Calu3 (cell line): ENCODE data around the gene PCDHGC3. TPM values are rescaled to one million over a fixed set of nuclear protein-coding genes. Genes with fewer than 3 reads are reported as not detected.

ENCODE experiments used
- BruUV-seq: library from RNA; stranded (reverse); fragments of 400-500 nt; replicated peaks from 2 replicates; lab custom pipeline; 2021; lab: Mats Ljungman, UMichigan
- CTCF ChIA-PET: fragments of 300-600 bp; sonication (Branson Sonifier 250); formaldehyde crosslinking; loops from one replicate; lab custom pipeline; 2022; ENCODE audit warnings: antibody characterized with exemption; lab: Charles Lee
- DNase-seq: peaks from one replicate; pipeline ENCODE4 v3.0.0; 2022
- H3K27ac Mint-ChIP-seq: one replicate; pipeline ENCODE4 v1.8.0; 2022; ENCODE audit warnings: mixed read lengths; ENCODE audit not compliant: unreplicated experiment
- H3K27me3 Mint-ChIP-seq: one replicate; pipeline ENCODE4 v1.8.0; 2022; ENCODE audit warnings: mixed read lengths; ENCODE audit not compliant: unreplicated experiment
- H3K36me3 Mint-ChIP-seq: one replicate; pipeline ENCODE4 v1.8.0; 2022; ENCODE audit warnings: mild to moderate bottlenecking, moderate library complexity, mixed read lengths; ENCODE audit not compliant: insufficient read depth, unreplicated experiment
- H3K4me1 Mint-ChIP-seq: one replicate; pipeline ENCODE4 v1.8.0; 2022; ENCODE audit warnings: mild to moderate bottlenecking, low read depth, mixed read lengths; ENCODE audit not compliant: unreplicated experiment
- H3K4me3 Mint-ChIP-seq: one replicate; pipeline ENCODE4 v1.8.0; 2022; ENCODE audit warnings: mild to moderate bottlenecking, low read depth, moderate library complexity, mixed read lengths; ENCODE audit not compliant: unreplicated experiment
- H3K9me3 Mint-ChIP-seq: one replicate; pipeline ENCODE4 v1.8.0; 2022; ENCODE audit warnings: low read depth, mixed read lengths; ENCODE audit not compliant: unreplicated experiment
- intact Hi-C: fragments of 100-400 bp; cut with micrococcal nuclease; formaldehyde crosslinking; loops from one replicate; pipeline ENCODE4 v1.10.0; 2022; ENCODE audit not compliant: unreplicated experiment
- total RNA-seq: library from RNA; stranded (reverse); gene quantifications from 2 replicates; pipeline ENCODE4 v1.2.3, GENCODE V29; 2022
- TF ChIP-seq, protein P1 (sequence below): fragments of 200-600 bp; IDR thresholded peaks from one replicate; pipeline ENCODE4 v1.8.0; 2022; ENCODE audit warnings: antibody characterized with exemption; ENCODE audit not compliant: unreplicated experiment

PCDHGC3 gene
- total RNA-seq, 1 experiment from 2014 or later, result 73.0 TPM

DNA sequence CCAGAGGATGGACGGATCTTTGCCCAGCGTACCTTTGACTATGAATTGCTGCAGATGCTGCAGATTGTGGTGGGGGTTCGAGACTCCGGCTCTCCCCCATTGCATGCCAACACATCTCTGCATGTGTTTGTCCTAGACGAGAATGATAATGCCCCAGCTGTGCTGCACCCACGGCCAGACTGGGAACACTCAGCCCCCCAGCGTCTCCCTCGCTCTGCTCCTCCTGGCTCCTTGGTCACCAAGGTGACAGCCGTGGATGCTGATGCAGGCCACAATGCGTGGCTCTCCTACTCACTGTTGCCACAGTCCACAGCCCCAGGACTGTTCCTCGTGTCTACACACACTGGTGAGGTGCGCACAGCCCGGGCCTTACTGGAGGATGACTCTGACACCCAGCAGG, 15.0 kb downstream of the PCDHGC3 start:
- no peak for DNase-seq
- BruUV-seq, result no TSS peak
- peaks cover 4% of the 10 kb centered on the region for H3K9me3 Mint-ChIP-seq
- intact Hi-C loops, result no loop called here
- TF ChIP-seq, protein P1, sequence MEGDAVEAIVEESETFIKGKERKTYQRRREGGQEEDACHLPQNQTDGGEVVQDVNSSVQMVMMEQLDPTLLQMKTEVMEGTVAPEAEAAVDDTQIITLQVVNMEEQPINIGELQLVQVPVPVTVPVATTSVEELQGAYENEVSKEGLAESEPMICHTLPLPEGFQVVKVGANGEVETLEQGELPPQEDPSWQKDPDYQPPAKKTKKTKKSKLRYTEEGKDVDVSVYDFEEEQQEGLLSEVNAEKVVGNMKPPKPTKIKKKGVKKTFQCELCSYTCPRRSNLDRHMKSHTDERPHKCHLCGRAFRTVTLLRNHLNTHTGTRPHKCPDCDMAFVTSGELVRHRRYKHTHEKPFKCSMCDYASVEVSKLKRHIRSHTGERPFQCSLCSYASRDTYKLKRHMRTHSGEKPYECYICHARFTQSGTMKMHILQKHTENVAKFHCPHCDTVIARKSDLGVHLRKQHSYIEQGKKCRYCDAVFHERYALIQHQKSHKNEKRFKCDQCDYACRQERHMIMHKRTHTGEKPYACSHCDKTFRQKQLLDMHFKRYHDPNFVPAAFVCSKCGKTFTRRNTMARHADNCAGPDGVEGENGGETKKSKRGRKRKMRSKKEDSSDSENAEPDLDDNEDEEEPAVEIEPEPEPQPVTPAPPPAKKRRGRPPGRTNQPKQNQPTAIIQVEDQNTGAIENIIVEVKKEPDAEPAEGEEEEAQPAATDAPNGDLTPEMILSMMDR, result no peak
- H3K4me3 Mint-ChIP-seq, result no peak overlapping the region
- CTCF ChIA-PET, result no interaction called here
- H3K36me3 Mint-ChIP-seq, result peaks cover 6% of the 10 kb centered on the region
- H3K27ac Mint-ChIP-seq, result no peak overlapping the region
- H3K27me3 Mint-ChIP-seq, result no peaks in the 10 kb centered on the region
- H3K4me1 Mint-ChIP-seq, result no peaks in the 10 kb centered on the region

DNA sequence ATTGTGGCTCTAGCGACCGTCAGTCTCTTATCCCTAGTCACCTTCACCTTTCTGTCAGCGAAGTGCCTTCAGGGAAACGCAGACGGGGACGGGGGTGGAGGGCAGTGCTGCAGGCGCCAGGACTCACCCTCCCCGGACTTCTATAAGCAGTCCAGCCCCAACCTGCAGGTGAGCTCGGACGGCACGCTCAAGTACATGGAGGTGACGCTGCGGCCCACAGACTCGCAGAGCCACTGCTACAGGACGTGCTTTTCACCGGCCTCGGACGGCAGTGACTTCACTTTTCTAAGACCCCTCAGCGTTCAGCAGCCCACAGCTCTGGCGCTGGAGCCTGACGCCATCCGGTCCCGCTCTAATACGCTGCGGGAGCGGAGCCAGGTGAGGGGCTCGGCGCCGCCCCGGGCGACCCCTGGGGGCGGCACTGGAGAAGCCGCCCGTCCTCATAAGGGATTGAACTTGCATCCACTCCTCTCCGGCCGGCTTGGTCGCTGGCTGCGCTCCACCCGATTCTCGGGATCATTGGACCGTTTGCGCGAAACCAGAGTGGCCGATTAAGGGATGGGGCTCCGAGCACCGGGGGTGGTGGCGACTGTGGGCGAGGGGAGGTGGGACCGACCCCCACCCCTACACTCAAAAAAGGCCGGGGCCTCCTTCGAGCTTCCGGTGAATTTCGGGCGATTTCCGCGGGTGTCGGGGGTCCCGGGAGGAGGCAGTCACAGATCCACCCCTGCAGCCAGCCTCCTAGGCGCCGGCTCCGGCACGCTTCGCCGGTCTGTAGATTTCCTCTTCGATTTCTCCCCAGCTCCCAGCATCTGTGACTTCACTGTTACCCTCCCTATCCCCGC, 15.8 kb downstream of the PCDHGC3 start:
- intact Hi-C loops, result no loop called here
- no peaks in the 10 kb centered on the region for H3K4me1 Mint-ChIP-seq
- TF ChIP-seq, protein P1, result no peak
- H3K36me3 Mint-ChIP-seq, result peaks cover 6% of the 10 kb centered on the region
- H3K27ac Mint-ChIP-seq, result no peak overlapping the region
- CTCF ChIA-PET, result no interaction called here
- H3K27me3 Mint-ChIP-seq, result no peaks in the 10 kb centered on the region
- no TSS peak for BruUV-seq
- DNase-seq, result no peak
- H3K9me3 Mint-ChIP-seq, result peaks cover 4% of the 10 kb centered on the region
- no peak overlapping the region for H3K4me3 Mint-ChIP-seq

DNA sequence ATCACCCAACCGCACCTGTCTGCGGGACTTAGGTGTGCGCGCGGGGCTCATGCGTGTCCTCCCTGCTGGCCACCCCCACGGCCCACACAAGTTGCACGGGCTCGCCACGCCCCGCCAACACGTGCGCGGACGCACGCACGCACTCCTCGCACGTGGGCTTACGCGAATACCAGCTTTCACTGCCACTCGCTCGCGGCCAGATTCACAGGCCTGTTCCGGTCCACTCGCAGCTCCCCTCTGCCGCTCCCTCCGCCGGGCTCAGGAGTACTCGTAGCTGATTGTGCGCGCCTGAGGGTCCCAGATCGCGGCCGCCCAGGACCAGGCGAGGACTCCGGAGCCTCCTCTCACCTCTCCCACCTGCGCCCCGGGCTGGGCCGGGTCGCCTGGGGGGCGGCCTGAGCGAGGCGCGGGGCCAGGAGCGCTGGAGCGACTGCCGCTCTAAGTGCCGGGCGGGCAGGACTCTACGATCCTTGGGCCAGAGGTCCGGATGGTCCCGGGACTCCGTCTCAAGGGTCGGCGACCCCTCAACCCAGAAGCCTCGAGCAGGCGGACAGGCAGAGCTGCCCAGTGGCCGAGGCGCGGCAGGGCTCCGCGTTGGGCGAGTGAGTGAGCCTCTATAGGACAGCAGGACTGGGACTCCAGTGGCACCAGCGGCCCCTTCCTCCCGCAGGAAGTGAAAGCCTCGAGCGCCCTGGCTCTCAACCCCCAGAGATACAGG, 16.6 kb downstream of the PCDHGC3 start:
- no TSS peak for BruUV-seq
- Mint-ChIP-seq H3K9me3 (peaks cover 4% of the 10 kb centered on the region), H3K4me1 (no peaks in the 10 kb centered on the region), H3K27ac (no peak overlapping the region), H3K36me3 (peaks cover 6% of the 10 kb centered on the region), H3K27me3 (no peaks in the 10 kb centered on the region), H3K4me3 (no peak overlapping the region)
- CTCF ChIA-PET, result no interaction called here
- intact Hi-C loops, result no loop called here
- TF ChIP-seq, protein P1, result no peak
- DNase-seq, result no peak

DNA sequence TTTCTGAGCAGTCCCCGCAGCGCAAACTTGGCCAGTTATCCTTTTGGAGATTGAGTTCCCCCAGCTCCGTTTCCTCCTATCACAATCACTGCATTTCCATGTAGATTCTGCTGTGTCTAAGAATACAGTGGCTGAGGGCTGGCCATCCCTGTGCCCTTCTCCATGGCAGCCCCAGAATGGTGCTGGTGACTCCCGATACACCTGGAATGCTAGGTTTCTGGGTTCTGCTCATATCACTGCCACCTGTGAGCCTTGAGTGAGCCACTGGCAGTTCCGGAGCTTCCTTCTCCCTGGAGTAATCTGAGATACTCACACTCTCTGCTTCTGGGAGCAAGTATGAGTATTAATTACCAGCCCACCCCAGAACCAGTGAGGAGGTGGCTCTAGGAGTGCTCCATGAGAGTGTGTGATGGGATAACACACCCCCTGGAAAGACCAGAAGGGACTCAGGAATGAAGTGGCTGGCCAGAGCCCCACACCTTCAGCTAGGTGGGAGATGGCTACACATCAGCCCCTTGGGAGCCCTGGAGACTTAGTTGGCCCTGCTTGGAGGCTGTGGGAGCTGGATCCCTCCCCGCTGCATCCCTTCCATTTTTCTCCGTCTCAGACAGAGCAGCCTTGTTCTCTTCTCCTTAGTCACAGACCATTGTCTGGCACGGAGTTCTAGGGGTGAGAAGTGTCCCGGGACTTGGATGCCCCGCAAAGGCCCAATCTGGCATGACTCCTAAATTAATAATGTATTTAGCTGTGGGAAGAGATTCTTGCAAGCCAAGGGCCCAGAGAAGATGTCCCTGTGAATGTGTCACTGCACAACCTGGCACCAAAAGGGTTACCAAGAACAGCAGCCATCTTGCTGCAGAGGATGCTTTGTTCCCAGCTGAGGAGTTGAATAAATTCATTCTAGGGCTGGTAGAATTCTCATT, 18.0 kb downstream of the PCDHGC3 start:
- no peaks in the 10 kb centered on the region for H3K4me1 Mint-ChIP-seq
- BruUV-seq, result no TSS peak
- H3K4me3 Mint-ChIP-seq, result no peak overlapping the region
- CTCF ChIA-PET, result no interaction called here
- no peaks in the 10 kb centered on the region for H3K27me3 Mint-ChIP-seq
- H3K27ac Mint-ChIP-seq, result no peak overlapping the region
- H3K9me3 Mint-ChIP-seq, result no peaks in the 10 kb centered on the region
- DNase-seq, result no peak
- intact Hi-C loops, result loop anchor here (1.0 kb wide), 1 partner anchor 18 kb away; the partner anchor contains the start of gene PCDHGC3
- TF ChIP-seq, protein P1, result no peak
- H3K36me3 Mint-ChIP-seq, result peaks cover 6% of the 10 kb centered on the region
